Cardiac muscle cell (in vitro differentiated cells and primary cell): Measurements from ENCODE around the gene LUZP2. TPM values are rescaled to one million over a fixed set of nuclear protein-coding genes. Genes with fewer than 3 reads are reported as not detected.

Experiments used
- DNase-seq, 2 donors: peaks; one replicate each; pipeline versions ENCODE4 v3.0.0 to v3.0.0-alpha.2; 2010 to 2017; ENCODE audit warnings: low read depth in 1 of 2, low spot score in 1 of 2
- H3K27ac ChIP-seq: fragments of 200-600 bp; sonication (generic); 2 replicates; pipeline ENCODE4 v1.5.1; 2016
- H3K27me3 ChIP-seq: fragments of 200-600 bp; sonication (generic); 2 replicates; pipeline ENCODE4 v1.6.0; 2016; ENCODE audit warnings: control low read depth
- H3K36me3 ChIP-seq: fragments of 200-600 bp; sonication (generic); 2 replicates; pipeline ENCODE4 v1.5.1; 2016; ENCODE audit warnings: control low read depth
- H3K4me1 ChIP-seq: fragments of 200-600 bp; sonication (generic); 2 replicates; pipeline ENCODE4 v1.8.1; 2017; ENCODE audit warnings: low read depth, mild to moderate bottlenecking, mixed run types
- H3K4me3 ChIP-seq: fragments of 200-600 bp; sonication (generic); 2 replicates; pipeline ENCODE4 v1.5.1; 2016; ENCODE audit warnings: mild to moderate bottlenecking
- H3K9me3 ChIP-seq: fragments of 200-600 bp; sonication (generic); 2 replicates; pipeline ENCODE4 v1.5.1; 2017; ENCODE audit warnings: low read depth, mild to moderate bottlenecking, control low read depth
- CTCF ChIP-seq: IDR thresholded peaks from 2 replicates; pipeline ENCODE4 v1.5.1; 2012; ENCODE audit warnings: low read depth, mild to moderate bottlenecking, low read length
- polyA plus RNA-seq: library from polyadenylated mRNA; unstranded; fragments of >200 nt; fragmentation: Nextera tagmentation; extraction: Ambion mirVana; gene quantifications from 2 replicates; pipeline ENCODE4 v1.2.1, GENCODE V29; 2016
- total RNA-seq: library from RNA; depleted of rRNA; stranded (reverse); fragments of >200 nt; gene quantifications from 2 replicates; pipeline ENCODE4 v1.2.3, GENCODE V29; 2016

Gene LUZP2
- total and polyA plus RNA-seq, 2 experiments from 2014 or later, result not detected

- TF ChIP-seq CTCF, result no peak
- no peaks in the 10 kb centered on the region for H3K4me1 ChIP-seq
- no peaks in the 10 kb centered on the region for H3K27me3 ChIP-seq
- H3K9me3 ChIP-seq, result no peaks in the 10 kb centered on the region
- H3K27ac ChIP-seq, result no peak overlapping the region
- DNase-seq, result no peak
- no peak overlapping the region for H3K4me3 ChIP-seq
- H3K36me3 ChIP-seq, result no peaks in the 10 kb centered on the region
Observed at GRCh38 chr11:24651873-24652272, 155.0 kb downstream of the LUZP2 start.

- no peak overlapping the region for H3K27ac ChIP-seq
- TF ChIP-seq CTCF, result no peak
- H3K4me3 ChIP-seq, result no peak overlapping the region
- no peaks in the 10 kb centered on the region for H3K36me3 ChIP-seq
- no peaks in the 10 kb centered on the region for H3K27me3 ChIP-seq
- no peaks in the 10 kb centered on the region for H3K4me1 ChIP-seq
- no peaks in the 10 kb centered on the region for H3K9me3 ChIP-seq
- DNase-seq, result no peak
Observed at GRCh38 chr11:24653901-24654300, 157.0 kb downstream of the LUZP2 start.

GRCh38 chr11:24661331-24661730 lies 164.5 kb downstream of the LUZP2 start:
- no peak overlapping the region for H3K4me3 ChIP-seq
- no peak overlapping the region for H3K27ac ChIP-seq
- no peak for TF ChIP-seq CTCF
- no peaks in the 10 kb centered on the region for H3K4me1 ChIP-seq
- H3K9me3 ChIP-seq, result no peaks in the 10 kb centered on the region
- H3K27me3 ChIP-seq, result no peaks in the 10 kb centered on the region
- DNase-seq, result no peak
- no peaks in the 10 kb centered on the region for H3K36me3 ChIP-seq

- no peak for TF ChIP-seq CTCF
- no peak overlapping the region for H3K27ac ChIP-seq
- no peaks in the 10 kb centered on the region for H3K36me3 ChIP-seq
- no peak for DNase-seq
- H3K27me3 ChIP-seq, result no peaks in the 10 kb centered on the region
- no peaks in the 10 kb centered on the region for H3K9me3 ChIP-seq
- no peaks in the 10 kb centered on the region for H3K4me1 ChIP-seq
- H3K4me3 ChIP-seq, result no peak overlapping the region
Observed at GRCh38 chr11:24664399-24664798, 167.5 kb downstream of the LUZP2 start.

- H3K4me3 ChIP-seq, result no peak overlapping the region
- no peaks in the 10 kb centered on the region for H3K27me3 ChIP-seq
- no peak for TF ChIP-seq CTCF
- no peak overlapping the region for H3K27ac ChIP-seq
- DNase-seq, result no peak
- no peaks in the 10 kb centered on the region for H3K36me3 ChIP-seq
- no peaks in the 10 kb centered on the region for H3K4me1 ChIP-seq
- H3K9me3 ChIP-seq, result no peaks in the 10 kb centered on the region
Observed at GRCh38 chr11:24667353-24667968, 170.6 kb downstream of the LUZP2 start.
